GM10847 (cell line): ENCODE results near the gene SCLT1.

ENCODE experiments used
- POLR2A ChIP-seq: IDR thresholded peaks from 2 replicates; pipeline ENCODE4 v1.6.1; 2011; ENCODE audit not compliant: insufficient read length; ENCODE audit errors: extremely low read depth

SCLT1 gene

GRCh38 chr4:128986908-128987307, 106.4 kb downstream of the SCLT1 start:
- no peak for TF ChIP-seq POLR2A

GRCh38 chr4:128986019-128986418, 107.3 kb downstream of the SCLT1 start:
- TF ChIP-seq POLR2A, result no peak

- TF ChIP-seq POLR2A, result no peak
Observed at GRCh38 chr4:128983771-128984485, 109.4 kb downstream of the SCLT1 start.

GRCh38 chr4:128981377-128981776, 112.0 kb downstream of the SCLT1 start:
- TF ChIP-seq POLR2A, result no peak

GRCh38 chr4:128980816-128981326, 112.5 kb downstream of the SCLT1 start:
- no peak for TF ChIP-seq POLR2A

GRCh38 chr4:128979934-128980333, 113.4 kb downstream of the SCLT1 start:
- TF ChIP-seq POLR2A, result no peak

GRCh38 chr4:128978985-128979384, 114.4 kb downstream of the SCLT1 start:
- TF ChIP-seq POLR2A, result no peak

GRCh38 chr4:128974136-128974581, 119.2 kb downstream of the SCLT1 start:
- TF ChIP-seq POLR2A, result no peak

GRCh38 chr4:128973384-128973783, 120.0 kb downstream of the SCLT1 start:
- no peak for TF ChIP-seq POLR2A

- TF ChIP-seq POLR2A, result no peak
Observed at GRCh38 chr4:128961405-128961804, 131.9 kb downstream of the SCLT1 start.

- no peak for TF ChIP-seq POLR2A
Observed at GRCh38 chr4:128958194-128958593, 135.1 kb downstream of the SCLT1 start.

GRCh38 chr4:128957459-128957858, 135.9 kb downstream of the SCLT1 start:
- no peak for TF ChIP-seq POLR2A

- TF ChIP-seq POLR2A, result no peak
Observed at GRCh38 chr4:128955751-128956150, 137.6 kb downstream of the SCLT1 start.

- TF ChIP-seq POLR2A, result no peak
Observed at GRCh38 chr4:128954941-128955340, 138.4 kb downstream of the SCLT1 start.

- no peak for TF ChIP-seq POLR2A
Observed at GRCh38 chr4:128951316-128951715, 142.0 kb downstream of the SCLT1 start.

- no peak for TF ChIP-seq POLR2A
Observed at GRCh38 chr4:128950796-128951195, 142.5 kb downstream of the SCLT1 start.

GRCh38 chr4:128946916-128947315, 146.4 kb downstream of the SCLT1 start:
- no peak for TF ChIP-seq POLR2A
